ENCODE measurements around the gene BSND.

BSND gene

GRCh38 chr1:54996869-54997710, 1.6 kb upstream of the BSND start:
- CTCF ChIA-PET: interaction anchor here (0.6 to 11.0 kb wide), 25 partner anchors 10 to 926 kb away, joined by 3 to 522 read pairs (median 9); no protein-coding TSS in a partner anchor
- no peak overlapping the region for H3K4me3 ChIP-seq (ENCODE audit: low read depth, low read length)
- no peak for TF ChIP-seq CTCF (IDR thresholded peaks at IDR 0.05; ENCODE audit: insufficient read depth, low read length, missing control alignments)
- no peak for DNase-seq (ENCODE audit: low read depth, low spot score)
- POLR2A ChIA-PET: no interaction called here

- no peak for DNase-seq (ENCODE audit: low read depth, low spot score)
- TF ChIP-seq CTCF (IDR thresholded peaks at IDR 0.05; ENCODE audit: insufficient read depth, low read length, missing control alignments): no peak
- H3K4me3 ChIP-seq (ENCODE audit: low read depth, low read length): no peak overlapping the region
- ChIA-PET POLR2A (no interaction called here), CTCF (interaction anchor here (2.2 to 11.0 kb wide), 10 partner anchors 10 to 51 kb away, joined by 10 to 522 read pairs (median 20); no protein-coding TSS in a partner anchor)
These were observed 1.1 kb upstream of the BSND start for GRCh38 chr1:54997711-54997986.

- TF ChIP-seq CTCF (IDR thresholded peaks at IDR 0.05; ENCODE audit: insufficient read depth, low read length, missing control alignments): no peak
- DNase-seq (ENCODE audit: low read depth, low spot score): no peak
- ChIA-PET CTCF (interaction anchor here (0.9 to 11.0 kb wide), 10 partner anchors 8 to 52 kb away, joined by 3 to 522 read pairs (median 20); no protein-coding TSS in a partner anchor), POLR2A (no interaction called here)
- no peak overlapping the region for H3K4me3 ChIP-seq (ENCODE audit: low read depth, low read length)
These were observed 633 bp upstream of the BSND start for GRCh38 chr1:54998100-54998499.

GRCh38 chr1:55000110-55001085, 1.7 kb downstream of the BSND start:
- no peak overlapping the region for H3K4me3 ChIP-seq (ENCODE audit: low read depth, low read length)
- no peak for TF ChIP-seq CTCF (IDR thresholded peaks at IDR 0.05; ENCODE audit: insufficient read depth, low read length, missing control alignments)
- POLR2A ChIA-PET: no interaction called here
- CTCF ChIA-PET: interaction anchor here (1.3 to 11.0 kb wide), 6 partner anchors 7 to 70 kb away, joined by 3 to 522 read pairs (median 18); no protein-coding TSS in a partner anchor
- no peak for DNase-seq (ENCODE audit: low read depth, low spot score)

- DNase-seq (ENCODE audit: low read depth, low spot score): no peak
- ChIA-PET CTCF (interaction anchor here (1.0 to 11.0 kb wide), 7 partner anchors 9 to 71 kb away, joined by 3 to 522 read pairs (median 5); no protein-coding TSS in a partner anchor), POLR2A (no interaction called here)
- no peak overlapping the region for H3K4me3 ChIP-seq (ENCODE audit: low read depth, low read length)
- TF ChIP-seq CTCF (IDR thresholded peaks at IDR 0.05; ENCODE audit: insufficient read depth, low read length, missing control alignments): no peak
These were observed 2.6 kb downstream of the BSND start for GRCh38 chr1:55001311-55001710.

All from AG04449 (cell line).